Nephron progenitor cell (in vitro differentiated cells): Measurements from ENCODE around the gene PCDH9.

Experiments used
- DNase-seq: peaks from one replicate; pipeline ENCODE4 v3.0.0; 2021
- H3K27ac Mint-ChIP-seq: 2 replicates; pipeline ENCODE4 v1.8.0; 2021; ENCODE audit warnings: mild to moderate bottlenecking, moderate library complexity, mixed read lengths
- H3K27me3 Mint-ChIP-seq: 2 replicates; pipeline ENCODE4 v1.8.0; 2021; ENCODE audit warnings: mild to moderate bottlenecking, low read depth, mixed read lengths; ENCODE audit not compliant: poor library complexity
- H3K36me3 Mint-ChIP-seq: 2 replicates; pipeline ENCODE4 v1.8.0; 2021; ENCODE audit warnings: low read depth, mixed read lengths
- H3K4me1 Mint-ChIP-seq: 2 replicates; pipeline ENCODE4 v1.8.0; 2021; ENCODE audit warnings: mixed read lengths
- H3K4me3 Mint-ChIP-seq: 2 replicates; pipeline ENCODE4 v1.8.0; 2021; ENCODE audit warnings: mild to moderate bottlenecking, moderate library complexity, mixed read lengths
- H3K9me3 Mint-ChIP-seq: 2 replicates; pipeline ENCODE4 v1.8.0; 2021; ENCODE audit warnings: mild to moderate bottlenecking, moderate library complexity, mixed read lengths
- TF ChIP-seq, protein P1 (sequence below): fragments of 200-600 bp; sonication (generic); IDR thresholded peaks from 2 replicates; pipeline ENCODE4 v1.5.0; 2021; ENCODE audit warnings: antibody characterized with exemption

PCDH9 gene

DNA sequence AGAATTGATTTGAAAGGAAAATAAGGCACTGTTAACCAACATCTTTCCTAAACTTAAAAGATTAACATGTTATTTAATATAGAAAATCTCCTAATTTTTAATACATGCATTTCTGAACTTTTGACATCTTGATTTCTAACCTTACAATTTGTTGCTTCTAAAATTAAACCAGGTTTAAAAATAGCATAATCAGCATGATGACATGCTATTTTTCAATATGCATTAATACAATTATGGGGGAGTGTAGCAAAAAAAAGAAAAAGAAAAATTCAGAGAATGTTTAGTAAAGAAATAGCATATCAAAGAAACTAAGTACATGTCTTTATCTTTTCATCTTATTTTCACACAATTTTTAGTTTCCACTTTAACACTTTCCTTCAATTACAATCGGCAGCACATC is 98.7 kb downstream of the PCDH9 start:
- H3K4me3 Mint-ChIP-seq, result no peak overlapping the region
- peaks cover 6% of the 10 kb centered on the region for H3K4me1 Mint-ChIP-seq
- no peaks in the 10 kb centered on the region for H3K36me3 Mint-ChIP-seq
- H3K27ac Mint-ChIP-seq, result no peak overlapping the region
- TF ChIP-seq, protein P1, sequence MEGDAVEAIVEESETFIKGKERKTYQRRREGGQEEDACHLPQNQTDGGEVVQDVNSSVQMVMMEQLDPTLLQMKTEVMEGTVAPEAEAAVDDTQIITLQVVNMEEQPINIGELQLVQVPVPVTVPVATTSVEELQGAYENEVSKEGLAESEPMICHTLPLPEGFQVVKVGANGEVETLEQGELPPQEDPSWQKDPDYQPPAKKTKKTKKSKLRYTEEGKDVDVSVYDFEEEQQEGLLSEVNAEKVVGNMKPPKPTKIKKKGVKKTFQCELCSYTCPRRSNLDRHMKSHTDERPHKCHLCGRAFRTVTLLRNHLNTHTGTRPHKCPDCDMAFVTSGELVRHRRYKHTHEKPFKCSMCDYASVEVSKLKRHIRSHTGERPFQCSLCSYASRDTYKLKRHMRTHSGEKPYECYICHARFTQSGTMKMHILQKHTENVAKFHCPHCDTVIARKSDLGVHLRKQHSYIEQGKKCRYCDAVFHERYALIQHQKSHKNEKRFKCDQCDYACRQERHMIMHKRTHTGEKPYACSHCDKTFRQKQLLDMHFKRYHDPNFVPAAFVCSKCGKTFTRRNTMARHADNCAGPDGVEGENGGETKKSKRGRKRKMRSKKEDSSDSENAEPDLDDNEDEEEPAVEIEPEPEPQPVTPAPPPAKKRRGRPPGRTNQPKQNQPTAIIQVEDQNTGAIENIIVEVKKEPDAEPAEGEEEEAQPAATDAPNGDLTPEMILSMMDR, result no peak
- no peak for DNase-seq
- H3K9me3 Mint-ChIP-seq, result no peaks in the 10 kb centered on the region
- no peaks in the 10 kb centered on the region for H3K27me3 Mint-ChIP-seq

DNA sequence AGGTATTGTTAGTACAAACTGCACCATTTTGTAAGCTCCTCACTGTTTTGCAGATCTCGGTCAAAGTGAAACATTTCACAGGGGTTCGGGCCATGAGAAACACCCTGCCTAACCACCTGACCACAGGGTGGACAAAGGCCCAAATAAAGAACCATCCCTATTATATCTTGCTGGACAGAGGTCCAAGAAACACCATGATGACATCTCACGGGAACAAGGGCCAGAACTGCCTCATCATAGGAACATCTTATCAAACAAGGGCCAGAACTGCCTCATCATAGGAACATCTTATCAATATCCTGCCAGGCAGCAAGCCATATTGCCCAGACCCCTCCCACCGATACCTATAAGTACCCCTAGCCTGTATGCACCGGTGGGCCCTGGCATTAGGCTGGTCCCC is 99.7 kb downstream of the PCDH9 start:
- TF ChIP-seq, protein P1, result no peak
- H3K4me1 Mint-ChIP-seq, result peaks cover 6% of the 10 kb centered on the region
- no peaks in the 10 kb centered on the region for H3K9me3 Mint-ChIP-seq

DNA sequence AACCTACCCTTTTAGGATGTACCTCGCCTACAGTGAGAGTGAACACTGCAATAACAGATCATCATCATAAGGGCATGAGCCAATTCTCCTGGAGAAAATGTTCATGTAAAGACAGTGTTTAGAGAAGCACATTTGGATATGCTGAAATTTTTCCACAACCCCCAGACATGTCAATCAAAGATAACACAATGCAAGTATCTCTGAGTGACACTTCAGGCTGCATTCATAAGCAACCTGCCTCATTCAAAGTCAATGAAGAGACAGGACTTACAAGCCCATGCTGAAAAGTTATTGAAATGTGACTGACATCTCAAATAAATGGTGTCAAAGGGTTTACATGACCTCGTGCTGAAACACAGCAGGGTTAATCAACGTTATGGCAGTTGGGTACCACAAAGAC is 102.0 kb downstream of the PCDH9 start:
- Mint-ChIP-seq H3K36me3 (no peaks in the 10 kb centered on the region), H3K4me3 (no peak overlapping the region), H3K27ac (no peak overlapping the region), H3K27me3 (no peaks in the 10 kb centered on the region), H3K4me1 (no peaks in the 10 kb centered on the region), H3K9me3 (no peaks in the 10 kb centered on the region)
- DNase-seq, result no peak
- TF ChIP-seq, protein P1, result no peak

More for the DNA sequence above, 99.7 kb downstream of the PCDH9 start:
- no peak overlapping the region for H3K4me3 Mint-ChIP-seq
- no peak for DNase-seq
- H3K27ac Mint-ChIP-seq, result no peak overlapping the region
- H3K27me3 Mint-ChIP-seq, result no peaks in the 10 kb centered on the region
- no peaks in the 10 kb centered on the region for H3K36me3 Mint-ChIP-seq

DNA sequence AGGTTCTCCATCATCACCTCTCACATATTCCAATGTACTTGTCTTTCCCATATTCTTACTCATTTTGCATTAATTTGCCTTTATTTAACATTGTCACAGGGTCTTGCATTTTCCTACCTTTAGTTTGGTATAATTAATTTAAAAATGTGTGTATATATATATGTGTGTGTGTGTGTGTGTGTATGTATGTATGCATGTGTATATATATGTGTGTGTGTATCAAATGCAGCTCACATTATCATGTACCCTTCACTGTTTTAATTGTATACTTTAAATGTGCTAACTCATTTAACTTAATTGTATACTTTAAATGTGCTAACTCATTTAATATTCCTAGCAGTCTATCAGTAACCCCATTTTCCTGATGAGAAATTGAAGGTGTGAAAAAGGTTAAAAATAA is 104.5 kb downstream of the PCDH9 start:
- TF ChIP-seq, protein P1, result no peak
- no peaks in the 10 kb centered on the region for H3K4me1 Mint-ChIP-seq
- no peaks in the 10 kb centered on the region for H3K9me3 Mint-ChIP-seq
- no peaks in the 10 kb centered on the region for H3K36me3 Mint-ChIP-seq
- H3K4me3 Mint-ChIP-seq, result no peak overlapping the region
- no peak overlapping the region for H3K27ac Mint-ChIP-seq
- H3K27me3 Mint-ChIP-seq, result no peaks in the 10 kb centered on the region
- DNase-seq, result no peak

DNA sequence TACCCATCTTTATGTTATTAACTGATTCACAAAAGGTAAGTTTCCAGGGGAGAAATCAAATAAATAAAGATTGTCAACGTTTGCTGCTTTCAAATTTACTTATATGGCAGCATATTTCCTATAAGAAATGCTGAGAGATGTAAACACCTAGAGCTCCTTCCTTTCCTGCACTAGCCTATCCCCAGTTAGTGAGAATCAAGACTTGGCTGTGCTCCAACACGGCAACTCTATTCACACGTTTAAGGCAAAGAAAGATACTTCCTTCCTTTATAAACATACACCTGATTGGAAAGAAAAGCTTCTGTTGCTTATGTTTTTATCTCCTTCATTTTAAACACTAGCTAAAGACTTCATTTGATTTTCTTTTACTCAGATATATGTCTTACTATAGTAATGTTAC is 107.0 kb downstream of the PCDH9 start:
- H3K4me3 Mint-ChIP-seq, result no peak overlapping the region
- no peak for DNase-seq
- no peaks in the 10 kb centered on the region for H3K36me3 Mint-ChIP-seq
- no peaks in the 10 kb centered on the region for H3K4me1 Mint-ChIP-seq
- H3K27me3 Mint-ChIP-seq, result no peaks in the 10 kb centered on the region
- no peaks in the 10 kb centered on the region for H3K9me3 Mint-ChIP-seq
- TF ChIP-seq, protein P1, result no peak
- no peak overlapping the region for H3K27ac Mint-ChIP-seq

DNA sequence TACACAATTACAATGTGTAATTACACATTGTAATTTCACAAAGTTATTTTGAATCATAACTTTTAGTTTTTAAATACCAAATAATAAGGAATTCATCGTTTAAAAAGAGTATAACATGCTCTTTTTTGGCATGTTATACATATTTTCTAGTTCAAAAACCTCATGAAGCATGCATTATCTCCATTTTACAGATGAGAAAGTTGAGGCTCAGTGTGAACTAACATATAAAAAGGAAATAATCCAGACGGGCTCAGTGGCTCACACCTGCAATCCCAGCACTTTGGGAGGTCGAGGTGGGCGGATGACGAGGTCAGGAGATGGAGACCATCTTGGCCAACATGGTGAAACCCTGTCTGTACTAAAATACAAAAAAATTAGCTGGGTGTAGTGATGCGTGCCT is 107.9 kb downstream of the PCDH9 start:
- TF ChIP-seq, protein P1, result no peak
- H3K4me1 Mint-ChIP-seq, result no peaks in the 10 kb centered on the region
- H3K27ac Mint-ChIP-seq, result no peak overlapping the region
- no peaks in the 10 kb centered on the region for H3K36me3 Mint-ChIP-seq
- DNase-seq, result no peak
- H3K4me3 Mint-ChIP-seq, result no peak overlapping the region
- no peaks in the 10 kb centered on the region for H3K9me3 Mint-ChIP-seq
- H3K27me3 Mint-ChIP-seq, result no peaks in the 10 kb centered on the region
